B cell (primary cell): Measurements from ENCODE around the gene PELI1. TPM values are rescaled to one million over a fixed set of nuclear protein-coding genes. Genes with fewer than 3 reads are reported as not detected.
A peak's percentile ranks its signal among the peaks of the same experiment; 100 is the strongest.

Experiments used
- ATAC-seq: fragments of 200-7000 bp; cut with Tn5 transposase; one replicate; pipeline ENCODE4 v1.10.0; 2021; ENCODE audit warnings: low read depth, mild to moderate bottlenecking, moderate number of reproducible peaks, moderate library complexity
- CTCF ChIA-PET: fragments of 350-600 bp; sonication (Branson Sonifier 250); formaldehyde crosslinking; loops from one replicate; lab custom pipeline; 2021; ENCODE audit warnings: antibody characterized with exemption, inconsistent platforms; lab: Charles Lee
- POLR2A ChIA-PET: fragments of 350-600 bp; sonication (Branson Sonifier 250); formaldehyde crosslinking; loops from one replicate; lab custom pipeline; 2021; ENCODE audit warnings: antibody characterized with exemption; lab: Charles Lee
- DNase-seq: peaks from one replicate; pipeline ENCODE4 v3.0.0; 2013
- H2AFZ ChIP-seq: 2 replicates; pipeline ENCODE4 v1.6.1; 2012; ENCODE audit warnings: mild to moderate bottlenecking, low read depth, low read length; ENCODE audit not compliant: insufficient read depth, poor library complexity, severe bottlenecking
- H3K27ac ChIP-seq, 2 donors: 1 replicate in 1 of 2; 2 replicates in 1 of 2; pipeline ENCODE4 v1.5.1; 2012 to 2013; ENCODE audit warnings: low read length in 2 of 2, mild to moderate bottlenecking in 2 of 2, moderate library complexity in 1 of 2
- H3K27me3 ChIP-seq, 4 experiments: fragments of 200-600 bp in 1 of 4; sonication (generic) in 1 of 4; replicated peaks in 1 of 4; 1 replicate in 2 of 4; 2 replicates in 2 of 4; pipeline versions ENCODE4 v1.6.1 to v1.7.0; 2013 to 2016; ENCODE audit warnings: low read length in 3 of 4, mild to moderate bottlenecking in 2 of 4, mixed read lengths in 1 of 4, moderate library complexity in 1 of 4; ENCODE audit not compliant: insufficient read depth in 4 of 4, control insufficient read depth in 3 of 4; ENCODE audit errors: control extremely low read depth in 1 of 4
- H3K36me3 ChIP-seq, 2 experiments: replicated peaks in 1 of 2; 1 replicate in 1 of 2; 2 replicates in 1 of 2; pipeline versions ENCODE4 v1.6.1 to v1.7.1; 2013; ENCODE audit warnings: low read length in 1 of 2; ENCODE audit not compliant: insufficient read depth in 2 of 2, control insufficient read depth in 1 of 2; ENCODE audit errors: control extremely low read depth in 1 of 2, extremely low read depth in 1 of 2
- H3K4me1 ChIP-seq, 2 donors: fragments of 200-600 bp in 1 of 2; sonication (generic) in 1 of 2; 1 replicate in 1 of 2; 2 replicates in 1 of 2; pipeline versions ENCODE4 v1.5.1 to v1.6.1; 2013 to 2017; ENCODE audit warnings: low read length in 2 of 2; ENCODE audit not compliant: control insufficient read depth in 2 of 2, insufficient read depth in 2 of 2
- H3K4me2 ChIP-seq: replicated peaks from 2 replicates; pipeline ENCODE3; 2012; ENCODE audit warnings: mild to moderate bottlenecking, low read depth, low read length; ENCODE audit not compliant: poor library complexity, severe bottlenecking
- H3K4me3 ChIP-seq, 5 experiments: fragments of 200-600 bp in 1 of 5; sonication (generic) in 1 of 5; 1 replicate in 3 of 5; 2 replicates in 2 of 5; pipeline versions ENCODE4 v1.5.1 to v1.7.0; 2011 to 2016; ENCODE audit warnings: low read length in 4 of 5, mild to moderate bottlenecking in 4 of 5, low read depth in 2 of 5, control low read depth in 1 of 5, moderate library complexity in 1 of 5; ENCODE audit not compliant: insufficient read depth in 1 of 5; ENCODE audit errors: control extremely low read depth in 1 of 5, extremely low read depth in 1 of 5
- H3K79me2 ChIP-seq: fragments of 200-600 bp; sonication (generic); one replicate; pipeline ENCODE4 v1.6.0; 2016; ENCODE audit warnings: low read length; ENCODE audit not compliant: control insufficient read depth, insufficient read depth
- H3K9ac ChIP-seq: fragments of 200-600 bp; sonication (generic); 2 replicates; pipeline ENCODE4 v1.6.1; 2017; ENCODE audit warnings: mild to moderate bottlenecking, low read length, moderate library complexity
- H3K9me3 ChIP-seq, 3 donors: one replicate each; pipeline versions ENCODE4 v1.6.1 to v1.7.1; 2013; ENCODE audit warnings: low read length in 2 of 3; ENCODE audit not compliant: control insufficient read depth in 2 of 3, insufficient read depth in 1 of 3; ENCODE audit errors: control extremely low read depth in 1 of 3
- H4K20me1 ChIP-seq: 2 replicates; pipeline ENCODE4 v1.6.0; 2012; ENCODE audit warnings: mild to moderate bottlenecking, low read length; ENCODE audit not compliant: insufficient read depth, control insufficient read depth, poor library complexity, severe bottlenecking
- H3K27ac Mint-ChIP-seq: one replicate; pipeline ENCODE4 v1.8.0; 2021; ENCODE audit warnings: mixed read lengths
- H3K27me3 Mint-ChIP-seq: one replicate; pipeline ENCODE4 v1.8.0; 2021; ENCODE audit warnings: mixed read lengths
- H3K4me1 Mint-ChIP-seq: one replicate; pipeline ENCODE4 v1.8.0; 2021; ENCODE audit warnings: mixed read lengths
- H3K4me3 Mint-ChIP-seq: one replicate; pipeline ENCODE4 v1.8.0; 2021; ENCODE audit warnings: mixed read lengths
- H3K9me3 Mint-ChIP-seq: one replicate; pipeline ENCODE4 v1.8.0; 2022; ENCODE audit warnings: mixed read lengths; ENCODE audit not compliant: insufficient read depth
- CTCF ChIP-seq: fragments of 200-600 bp; IDR thresholded peaks from one replicate; pipeline ENCODE4 v1.8.0; 2022; ENCODE audit warnings: antibody characterized with exemption, mild to moderate bottlenecking
- EZH2 ChIP-seq: IDR thresholded peaks from 2 replicates; pipeline ENCODE4 v1.6.1; 2012; ENCODE audit warnings: borderline replicate concordance, low read depth, mild to moderate bottlenecking, moderate library complexity, low read length; ENCODE audit not compliant: insufficient read depth, poor library complexity, severe bottlenecking
- WGBS: methylation state at CpG from one replicate; pipeline ENCODE4 v1.1.5; 2013; ENCODE audit warnings: missing lambda C conversion rate; ENCODE audit not compliant: insufficient coverage; 5-methylcytosine and 5-hydroxymethylcytosine counted together
- intact Hi-C: fragments of 100-400 bp; cut with micrococcal nuclease; formaldehyde crosslinking; loops from one replicate; pipeline ENCODE4 v1.10.0; 2022
- polyA plus RNA-seq: library from polyadenylated mRNA; depleted of rRNA; stranded (reverse); fragments of >200 nt; gene quantifications from 2 replicates; pipeline ENCODE4 v1.2.3, GENCODE V29; 2012
- total RNA-seq, 2 donors: library from RNA; stranded (reverse); fragments of 120-200 nt in 1 of 2; gene quantifications; 1 replicate in 1 of 2; 2 replicates in 1 of 2; pipeline versions ENCODE4 v1.2.3 to v1.2.4, GENCODE V29; 2013 to 2022

PELI1 gene
- total and polyA plus RNA-seq, 2 donors (not counting 1 experiment from before 2014, with no cell fraction given), result 45.3 to 115 TPM

- H3K9me3 Mint-ChIP-seq, result no peaks in the 10 kb centered on the region
- H3K4me3 Mint-ChIP-seq, result peak overlapping the region; percentile 75
- peaks cover 4% of the 10 kb centered on the region for H3K79me2 ChIP-seq
- no peak for DNase-seq
- H3K4me2 ChIP-seq, result peak overlapping the region; percentile 27
- no peaks in the 10 kb centered on the region for H4K20me1 ChIP-seq
- peak; percentile 50 for ATAC-seq
- H3K4me1 Mint-ChIP-seq, result peaks cover 52% of the 10 kb centered on the region
- ChIA-PET POLR2A (interaction anchor here (1.2 kb wide), 1 partner anchor 241 kb away, joined by 3 read pairs; no protein-coding TSS in a partner anchor), CTCF (interaction anchor here (1.5 to 2.4 kb wide), 3 partner anchors 128 to 245 kb away, joined by 3 to 11 read pairs (median 5); no protein-coding TSS in a partner anchor)
- intact Hi-C loops, result no loop called here
- no peak for TF ChIP-seq EZH2
- TF ChIP-seq CTCF, result no peak
- H3K9me3 ChIP-seq, result no peaks in the 10 kb centered on the region
- peaks cover 35 to 37% of the 10 kb centered on the region in 2 donors for H3K4me1 ChIP-seq
- H3K27ac Mint-ChIP-seq, result peak overlapping the region; percentile 79
- H3K9ac ChIP-seq, result no peak overlapping the region
- no peaks in the 10 kb centered on the region for H3K27me3 Mint-ChIP-seq
- no peaks in the 10 kb centered on the region for H3K36me3 ChIP-seq
- 49% methylated on average over 6 of the region's 6 CpGs for WGBS
- no peak overlapping the region for H2AFZ ChIP-seq
- H3K4me3 ChIP-seq, result no peak overlapping the region
- no peak overlapping the region for H3K27ac ChIP-seq
- H3K27me3 ChIP-seq, result no peaks in the 10 kb centered on the region
These were observed 57.7 kb downstream of the PELI1 start for GRCh38 chr2:64086347-64087082.

GRCh38 chr2:64085936-64086335, 58.3 kb downstream of the PELI1 start:
- Histone ChIP-seq H3K9me3 (no peaks in the 10 kb centered on the region), H3K9ac (no peak overlapping the region), H3K36me3 (no peaks in the 10 kb centered on the region), H2AFZ (no peak overlapping the region), H4K20me1 (no peaks in the 10 kb centered on the region), H3K79me2 (no peaks in the 10 kb centered on the region), H3K27ac (no peak overlapping the region), H3K4me1 (peaks cover 29 to 31% of the 10 kb centered on the region in 2 donors), H3K4me2 (peak overlapping the region; percentile 27), H3K27me3 (no peaks in the 10 kb centered on the region), H3K4me3 (no peak overlapping the region)
- no peak overlapping the region for H3K27ac Mint-ChIP-seq
- ATAC-seq (no peak), DNase-seq (no peak)
- peaks cover 46% of the 10 kb centered on the region for H3K4me1 Mint-ChIP-seq
- CTCF ChIA-PET, result interaction anchor here (1.1 to 2.4 kb wide), 3 partner anchors 242 to 402 kb away, joined by 3 to 11 read pairs (median 5); no protein-coding TSS in a partner anchor
- no CpG with 5 or more reads among the region's 2 CpGs for WGBS
- TF ChIP-seq EZH2 (no peak), CTCF (no peak)
- H3K9me3 Mint-ChIP-seq, result no peaks in the 10 kb centered on the region
- H3K4me3 Mint-ChIP-seq, result no peak overlapping the region
- POLR2A ChIA-PET, result interaction anchor here (0.6 to 1.2 kb wide), 2 partner anchors 126 to 241 kb away, joined by 3 read pairs; no protein-coding TSS in a partner anchor
- intact Hi-C loops, result no loop called here
- no peaks in the 10 kb centered on the region for H3K27me3 Mint-ChIP-seq
